Mammary epithelial cell (primary cell): ENCODE measurements around the gene MATR3.

Experiments
- CTCF ChIP-seq, 2 donors: IDR thresholded peaks in 1 of 2; conservative IDR thresholded peaks in 1 of 2; 2 replicates each; pipeline ENCODE4 v1.5.1; 2011 to 2012; ENCODE audit warnings: inconsistent platforms in 2 of 2, low read length in 2 of 2, mild to moderate bottlenecking in 2 of 2, control low read depth in 1 of 2, low read depth in 1 of 2; ENCODE audit not compliant: insufficient read depth in 1 of 2; ENCODE audit errors: extremely low read depth in 1 of 2
- EZH2 ChIP-seq: IDR thresholded peaks from 2 replicates; pipeline ENCODE4 v1.6.1; 2012; ENCODE audit warnings: low read length, inconsistent platforms, borderline replicate concordance

DNA sequence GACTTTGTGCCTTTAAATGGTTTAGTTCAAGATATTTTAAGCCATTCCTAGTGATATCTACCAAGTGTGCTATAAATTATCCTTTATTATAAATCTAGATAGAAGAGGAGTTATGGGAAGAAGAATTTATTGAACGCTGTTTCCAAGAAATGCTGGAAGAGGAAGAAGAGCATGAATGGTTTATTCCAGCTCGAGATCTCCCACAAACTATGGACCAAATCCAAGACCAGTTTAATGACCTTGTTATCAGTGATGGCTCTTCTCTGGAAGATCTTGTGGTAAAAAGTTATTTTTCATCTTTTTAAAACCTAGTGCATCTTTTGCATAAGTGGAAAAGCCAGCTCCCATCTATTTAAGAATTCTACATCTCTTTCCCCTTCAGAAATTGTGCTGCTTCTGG, 70.9 kb downstream of the MATR3 start:
- no peak for TF ChIP-seq EZH2
- TF ChIP-seq CTCF (conservative IDR thresholded peaks at IDR 0.05 in 1 of 2, IDR thresholded peaks at IDR 0.05 in 1 of 2; ENCODE audit: extremely low read depth in 1 of 2, insufficient read depth in 1 of 2, low read depth in 1 of 2, low read length in 2 of 2): no peak
